DND-41 (cell line): ENCODE results near the gene ILK.

Experiments used
- EZH2 ChIP-seq: IDR thresholded peaks from 3 replicates; pipeline ENCODE4 v1.6.1; 2012; ENCODE audit warnings: borderline replicate concordance, low read depth, mild to moderate bottlenecking, moderate library complexity, low read length, inconsistent platforms; ENCODE audit not compliant: severe bottlenecking
- TF ChIP-seq, protein P1 (sequence below): IDR thresholded peaks from 2 replicates; pipeline ENCODE4 v1.5.1; 2012; ENCODE audit warnings: borderline replicate concordance, low read length, moderate library complexity, mild to moderate bottlenecking; ENCODE audit not compliant: poor library complexity, severe bottlenecking; ENCODE audit errors: extremely low read depth

- TF ChIP-seq, protein P1, sequence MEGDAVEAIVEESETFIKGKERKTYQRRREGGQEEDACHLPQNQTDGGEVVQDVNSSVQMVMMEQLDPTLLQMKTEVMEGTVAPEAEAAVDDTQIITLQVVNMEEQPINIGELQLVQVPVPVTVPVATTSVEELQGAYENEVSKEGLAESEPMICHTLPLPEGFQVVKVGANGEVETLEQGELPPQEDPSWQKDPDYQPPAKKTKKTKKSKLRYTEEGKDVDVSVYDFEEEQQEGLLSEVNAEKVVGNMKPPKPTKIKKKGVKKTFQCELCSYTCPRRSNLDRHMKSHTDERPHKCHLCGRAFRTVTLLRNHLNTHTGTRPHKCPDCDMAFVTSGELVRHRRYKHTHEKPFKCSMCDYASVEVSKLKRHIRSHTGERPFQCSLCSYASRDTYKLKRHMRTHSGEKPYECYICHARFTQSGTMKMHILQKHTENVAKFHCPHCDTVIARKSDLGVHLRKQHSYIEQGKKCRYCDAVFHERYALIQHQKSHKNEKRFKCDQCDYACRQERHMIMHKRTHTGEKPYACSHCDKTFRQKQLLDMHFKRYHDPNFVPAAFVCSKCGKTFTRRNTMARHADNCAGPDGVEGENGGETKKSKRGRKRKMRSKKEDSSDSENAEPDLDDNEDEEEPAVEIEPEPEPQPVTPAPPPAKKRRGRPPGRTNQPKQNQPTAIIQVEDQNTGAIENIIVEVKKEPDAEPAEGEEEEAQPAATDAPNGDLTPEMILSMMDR, result no peak
- TF ChIP-seq EZH2, result no peak
Observed at GRCh38 chr11:6554828-6555706, 48.5 kb upstream of the ILK start.
